NCI-H2171 treated with DMSO at 0.1 percent for 48 hours (cell line): ENCODE results near the gene LHX6.

Source experiments
- DNase-seq: peaks from one replicate; lab custom pipeline; 2025; lab: John Stamatoyannopoulos, UW

LHX6 gene

DNA sequence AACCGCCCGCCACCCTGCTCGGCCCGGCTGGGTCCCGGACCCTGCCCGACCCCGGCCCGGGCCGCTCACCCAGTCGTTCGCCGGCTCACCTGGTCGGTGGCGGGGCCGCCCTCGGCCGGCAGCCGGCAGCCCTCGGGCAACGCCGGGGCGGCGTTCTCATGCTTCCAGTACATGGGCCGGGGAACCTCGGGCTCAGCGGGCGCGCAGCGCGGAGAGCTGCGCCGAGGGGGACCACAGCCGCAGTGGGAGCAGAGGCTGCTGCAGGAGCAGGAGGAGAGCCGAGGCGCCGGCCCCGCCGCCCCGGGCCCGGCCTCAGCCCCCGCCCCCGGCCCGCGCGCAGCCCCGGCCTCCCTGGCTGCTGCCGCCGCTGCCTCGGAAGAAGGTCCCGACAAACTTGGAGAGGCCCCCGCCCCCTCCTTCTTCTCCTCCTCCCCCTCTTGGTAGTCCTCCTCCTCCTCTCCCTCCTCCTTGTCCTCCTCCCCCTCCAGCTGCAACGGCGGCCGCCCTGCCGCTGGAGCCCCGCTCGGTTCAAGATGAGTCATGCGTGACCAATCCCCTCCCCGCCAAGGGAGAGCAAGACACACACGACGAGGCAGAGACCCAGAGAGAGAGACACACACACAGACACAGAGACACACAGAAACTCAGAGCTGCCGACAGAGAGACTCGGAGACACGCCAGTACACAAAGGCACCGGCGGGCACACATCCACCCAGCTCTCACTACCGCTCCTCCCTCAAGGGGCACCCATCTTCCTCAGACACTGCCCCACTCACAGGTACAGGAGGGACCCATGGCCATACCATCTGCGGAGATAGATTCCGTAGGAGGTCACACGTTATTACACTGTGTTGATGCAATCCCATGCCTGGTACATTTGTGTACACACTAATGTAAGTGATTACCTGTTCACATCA is at the start of gene LHX6:
TSS of gene LHX6 (minus strand) at position 390 of the 917 bp plus-strand sequence. CDS start at position 173, 217 bp downstream.
- DNase-seq: no peak

DNA sequence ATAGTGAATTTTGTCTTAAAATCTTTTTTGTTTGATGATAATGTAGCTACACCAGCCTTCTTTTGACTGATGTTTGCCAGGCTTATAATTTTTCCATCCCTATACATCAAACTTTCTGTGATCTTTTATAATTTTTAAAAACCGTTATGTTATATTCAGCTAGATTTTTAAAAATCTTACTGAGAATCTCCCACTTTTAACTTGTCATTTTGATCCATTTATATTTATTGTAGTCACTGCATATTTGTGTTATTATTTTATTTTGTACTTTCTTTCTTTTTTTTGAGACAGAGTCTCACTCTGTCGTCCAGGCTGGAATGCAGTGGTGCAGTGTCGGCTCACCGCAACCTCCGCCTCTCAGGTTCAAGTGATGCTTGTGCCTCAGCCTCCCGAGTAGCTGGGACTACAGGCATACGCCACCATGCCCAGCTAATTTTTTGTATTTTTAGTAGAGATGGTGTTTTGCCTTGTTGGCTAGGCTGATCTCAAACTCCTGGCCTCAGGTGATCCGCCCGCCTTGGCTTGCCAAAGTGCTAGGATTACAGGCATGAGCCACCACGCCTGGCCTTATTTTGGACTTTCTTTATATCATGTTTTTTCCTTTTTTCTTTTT is 48.6 kb upstream of the LHX6 start:
- DNase-seq: no peak

DNA sequence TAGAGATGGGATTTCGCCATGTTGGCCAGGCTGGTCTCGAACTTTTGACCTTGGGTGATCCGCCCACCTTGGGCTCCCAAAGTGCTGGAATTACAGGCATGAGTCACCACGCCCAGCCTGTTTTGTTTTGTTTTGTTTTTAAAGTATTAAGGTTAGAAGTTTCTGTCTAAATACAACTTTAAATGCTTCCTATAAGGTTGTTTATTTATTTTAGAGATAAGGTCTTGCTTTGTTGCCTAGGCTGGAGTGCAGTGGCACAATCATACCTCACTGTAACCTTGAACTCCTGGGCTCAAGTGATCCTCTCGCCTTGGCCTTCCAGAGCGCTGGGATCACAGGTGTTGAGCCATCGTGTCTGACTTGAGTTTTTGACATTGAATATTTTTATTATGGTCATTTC is 47.3 kb upstream of the LHX6 start:
- no peak for DNase-seq

DNA sequence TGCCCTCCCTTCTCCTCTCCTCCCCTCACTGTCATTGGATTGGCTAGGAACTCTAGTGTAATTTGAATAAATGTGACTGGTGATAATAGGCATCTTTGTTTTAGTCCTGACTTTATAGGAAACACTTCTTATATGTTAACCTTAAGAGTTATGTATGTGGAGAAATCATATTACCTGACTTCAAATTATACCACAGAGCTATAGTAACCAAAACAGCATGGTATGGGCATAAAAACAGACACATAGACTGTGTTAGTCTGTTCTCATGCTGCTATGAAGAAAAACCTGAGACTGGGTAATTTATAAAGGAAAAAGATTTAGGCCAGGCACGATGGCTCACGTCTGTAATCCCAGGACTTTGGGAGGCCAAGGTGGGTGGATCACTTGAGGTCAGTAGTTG is 45.3 kb upstream of the LHX6 start:
- no peak for DNase-seq

DNA sequence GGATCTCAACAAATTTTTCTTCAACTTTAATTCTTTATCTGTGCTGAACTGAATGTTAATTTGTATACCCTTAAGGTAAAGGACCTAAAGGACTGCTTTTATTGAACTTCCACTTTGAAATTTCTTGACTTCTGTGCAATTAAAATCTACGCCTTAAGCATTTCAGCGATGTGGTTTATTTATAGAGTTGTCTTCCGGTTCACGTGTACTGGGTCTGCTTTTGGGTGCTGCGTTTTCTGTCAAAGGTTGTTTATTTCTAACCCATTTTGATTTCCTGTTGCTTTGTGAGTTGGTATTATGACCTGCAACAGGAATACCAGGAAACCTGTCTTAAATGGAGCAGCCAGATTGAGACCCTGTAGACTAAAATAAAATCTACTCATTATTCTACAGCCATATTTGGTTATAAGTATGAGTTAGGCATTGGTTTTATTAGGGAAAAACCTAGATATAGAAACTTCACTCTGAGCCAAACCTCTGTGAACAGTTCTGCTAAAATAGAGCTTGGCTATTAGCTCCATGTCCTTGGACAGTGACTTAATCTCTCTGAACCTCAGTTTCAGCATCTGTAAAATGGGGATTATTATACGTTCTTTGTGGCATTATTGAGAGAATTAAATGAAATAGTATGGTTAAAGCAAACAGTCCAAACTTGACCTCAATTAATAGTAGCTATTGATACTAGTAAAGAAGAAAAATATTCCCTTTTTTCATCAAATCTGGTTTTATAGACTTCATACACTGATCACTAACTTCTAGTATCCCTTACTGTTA is 39.5 kb upstream of the LHX6 start:
- no peak for DNase-seq

DNA sequence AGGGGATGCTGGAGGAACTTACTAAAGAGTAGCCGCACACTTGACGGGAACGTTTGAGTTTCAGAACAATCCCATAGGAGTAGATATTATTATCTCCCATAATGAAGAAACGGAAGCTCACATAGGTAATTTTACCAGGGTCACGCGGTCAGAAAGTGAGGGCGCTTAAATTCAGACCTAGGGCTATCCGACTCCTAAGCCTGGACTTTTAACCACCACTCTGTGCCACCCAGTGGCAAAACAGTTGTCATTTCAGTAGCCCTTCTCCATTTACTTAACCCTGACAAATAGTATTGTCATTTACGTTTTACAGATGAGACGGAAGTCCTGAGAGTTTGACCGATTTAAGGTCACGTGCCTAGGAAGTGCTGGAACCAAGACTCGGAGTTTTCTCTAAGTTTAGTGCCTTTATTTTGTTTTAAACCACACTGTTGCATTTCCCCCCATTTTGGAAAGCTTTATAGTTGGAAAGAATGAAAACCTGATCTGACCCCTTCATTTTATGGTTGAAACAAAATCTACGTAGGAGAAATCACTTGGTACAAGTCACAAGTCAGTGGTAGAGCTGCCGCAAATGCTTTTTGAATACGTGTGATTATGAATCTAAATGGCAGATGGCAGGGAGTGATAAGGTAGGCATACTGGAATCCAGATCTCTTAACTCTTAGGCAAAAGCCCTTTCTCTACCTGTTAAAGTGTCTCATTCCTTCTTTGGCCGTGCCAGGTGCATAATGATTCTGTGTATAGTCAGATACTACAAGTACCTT is 36.6 kb upstream of the LHX6 start:
- DNase-seq: no peak

DNA sequence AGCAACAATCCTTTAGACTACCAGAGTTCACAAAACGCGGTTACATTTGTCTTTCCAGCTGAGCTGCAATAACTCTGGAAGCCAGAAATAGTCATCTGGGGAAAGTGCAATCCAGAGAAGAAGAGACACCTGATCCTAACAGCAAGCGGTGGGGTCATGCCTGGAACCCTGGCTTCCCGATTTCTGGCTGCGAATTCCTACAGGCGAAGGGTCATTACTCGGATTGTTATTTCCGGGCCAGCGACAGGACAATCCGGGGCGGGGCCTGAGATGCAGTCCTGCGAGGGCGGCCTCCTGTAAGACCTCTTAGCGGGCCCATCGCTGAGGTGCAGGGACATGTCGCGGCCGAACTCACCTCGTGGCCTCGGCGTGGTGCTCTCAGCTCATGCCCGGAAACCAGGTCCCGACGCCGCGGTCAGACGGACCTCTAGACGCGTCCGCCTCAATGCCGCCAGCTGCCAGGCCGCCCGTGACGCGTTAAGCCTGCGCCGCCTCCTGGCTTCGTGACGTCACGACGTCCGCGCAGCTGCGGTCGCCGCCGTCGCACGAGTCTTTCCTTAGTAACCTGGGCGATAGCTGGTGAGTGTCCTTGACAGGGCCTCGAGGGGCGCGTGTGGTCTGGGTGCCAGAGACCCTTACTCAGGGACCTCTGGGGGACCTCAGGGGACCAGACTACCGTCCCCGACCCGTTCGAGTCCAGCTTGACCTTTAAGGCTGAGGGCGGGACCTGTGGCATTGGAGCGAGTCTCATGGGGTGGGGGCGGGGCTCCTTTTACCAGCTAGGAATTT is 35.8 kb upstream of the LHX6 start, which contains the start of the genes MRRF and RBM18:
TSS of gene MRRF (plus strand) at position 523 of the 789 bp plus-strand sequence. CDS start 6,010 bp downstream, outside the sequence.
TSS of gene RBM18 (minus strand) at position 481 of the 789 bp plus-strand sequence. CDS start 3,348 bp downstream, outside the sequence.
- DNase-seq: peak; percentile 78

DNA sequence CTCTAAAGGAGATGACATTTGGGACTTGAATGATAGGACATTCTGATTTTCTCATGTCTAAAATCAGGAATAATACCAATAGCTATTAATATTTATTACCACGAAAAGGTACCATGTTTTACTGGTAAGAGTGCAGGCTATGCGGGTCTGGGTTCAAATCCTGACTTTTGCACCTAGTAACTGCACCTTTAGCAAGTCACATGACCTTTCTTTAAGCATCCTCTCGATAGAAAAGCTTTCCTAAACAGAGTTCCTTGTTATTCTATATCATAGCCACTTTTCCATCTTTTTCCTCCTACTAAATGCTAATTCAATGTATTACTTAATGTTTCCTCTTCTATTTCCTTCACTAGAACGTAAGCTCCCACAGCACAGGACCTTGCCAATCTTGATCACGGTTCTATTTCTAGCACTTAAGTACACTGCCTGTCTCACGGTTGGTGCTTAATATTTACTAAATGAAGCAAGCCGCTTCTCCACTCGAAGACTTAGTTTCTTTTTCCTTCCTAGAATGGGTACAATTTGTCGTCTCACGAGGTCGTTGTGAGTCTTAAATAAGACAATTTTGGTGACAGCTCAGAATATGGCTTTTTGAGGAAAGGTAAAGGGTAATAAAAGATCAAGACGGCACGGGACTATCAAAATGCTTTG is 35.1 kb upstream of the LHX6 start:
- DNase-seq: no peak

DNA sequence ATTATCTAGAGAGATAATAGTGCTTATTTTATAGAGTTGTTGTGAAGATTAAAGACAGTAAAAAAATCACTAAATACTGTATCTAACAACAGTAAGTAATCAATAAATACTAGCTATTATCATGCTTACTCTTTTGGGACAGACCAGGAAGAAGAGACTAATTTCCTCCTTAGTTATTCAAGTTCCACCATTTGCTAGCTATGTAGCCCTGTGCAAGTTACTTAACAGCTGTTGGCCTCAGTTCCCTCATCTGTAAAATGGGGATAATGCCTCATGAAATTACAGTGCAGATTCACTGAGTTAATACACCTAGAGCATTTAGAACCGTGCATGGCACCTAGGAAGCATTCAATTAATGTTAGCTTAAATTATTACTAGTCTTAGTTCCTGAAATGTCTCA is 33.3 kb upstream of the LHX6 start:
- no peak for DNase-seq

DNA sequence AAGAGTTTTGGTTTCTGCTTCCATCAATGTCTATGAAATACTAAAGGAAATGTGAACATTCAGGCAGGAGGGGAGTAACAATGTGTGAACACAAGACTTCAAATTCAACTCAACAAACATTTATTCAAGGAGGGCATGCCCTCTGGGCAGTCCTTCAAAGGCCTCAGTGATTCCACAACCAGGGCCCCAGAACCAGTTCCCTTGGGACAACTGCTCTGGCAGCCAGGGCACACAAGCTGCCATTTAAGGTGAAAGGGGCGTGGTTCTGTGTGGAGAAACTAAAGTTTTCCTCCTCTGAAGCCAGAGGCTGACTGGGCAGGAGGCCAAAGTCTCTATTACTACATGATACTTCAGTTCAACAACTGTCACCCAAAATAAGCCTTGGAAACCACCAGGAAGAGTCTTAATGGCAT is 32.7 kb upstream of the LHX6 start:
- DNase-seq: peak; percentile 80

DNA sequence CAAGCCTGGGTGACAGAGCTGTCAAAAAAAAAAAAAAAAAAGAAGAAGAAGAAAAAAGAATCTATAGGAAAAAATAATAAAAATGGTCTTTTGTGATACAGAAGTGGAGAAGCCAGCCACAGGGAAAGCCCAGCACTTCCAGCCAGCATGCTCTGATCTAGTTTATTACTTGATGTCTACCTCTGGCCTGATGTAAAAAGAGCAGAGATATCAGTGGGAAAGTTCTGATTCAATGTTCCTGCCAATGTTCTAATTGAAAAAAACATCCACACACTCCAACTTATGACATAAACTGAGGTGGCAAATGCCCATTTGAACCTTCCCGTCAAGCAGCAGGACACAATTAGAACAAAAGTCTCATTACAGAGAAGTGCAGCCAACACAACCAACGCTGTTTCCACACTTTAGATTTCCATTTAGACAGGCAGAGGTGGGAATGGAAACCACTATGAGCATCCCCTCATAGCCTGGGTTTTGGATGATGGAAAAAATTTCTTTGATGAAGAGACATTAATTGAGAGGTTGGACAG is 30.2 kb upstream of the LHX6 start:
- no peak for DNase-seq

DNA sequence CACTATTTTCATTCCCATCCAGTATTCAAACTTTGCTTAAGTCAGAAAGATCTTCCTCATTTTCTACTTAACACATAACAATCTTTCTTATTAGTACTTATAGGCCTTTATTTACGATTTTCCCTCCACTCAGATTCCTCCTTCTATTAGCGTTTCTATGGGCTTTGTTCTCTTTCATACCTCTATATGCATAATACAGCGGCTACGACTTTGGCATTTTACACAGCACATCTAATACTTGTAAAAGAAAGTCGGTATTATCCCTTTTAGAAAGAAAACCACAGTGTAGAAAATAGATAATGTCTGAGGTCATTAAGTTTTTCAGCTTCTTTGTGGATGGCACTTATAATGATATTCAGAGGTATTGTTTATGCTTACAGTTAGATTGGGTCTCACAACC is 27.4 kb upstream of the LHX6 start:
- no peak for DNase-seq

DNA sequence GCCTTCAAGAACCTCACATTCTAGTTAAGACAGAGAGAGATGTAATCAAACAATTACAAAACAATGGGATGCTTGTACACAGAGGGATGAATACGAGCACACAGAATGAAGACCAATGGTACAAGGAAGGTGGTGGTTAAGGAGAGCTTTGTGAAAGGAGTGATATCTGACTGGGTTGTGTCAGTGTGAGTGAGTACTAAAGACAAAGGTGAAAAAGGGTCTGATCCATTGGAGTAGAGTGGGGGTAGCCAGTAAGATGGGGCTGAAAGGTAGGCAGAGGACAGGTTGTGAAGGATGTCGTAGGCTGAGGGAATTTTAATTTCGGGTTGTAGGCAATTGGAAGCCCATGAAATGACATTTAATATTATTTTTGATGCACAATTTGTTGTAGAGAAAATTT is 26.0 kb upstream of the LHX6 start:
- no peak for DNase-seq

DNA sequence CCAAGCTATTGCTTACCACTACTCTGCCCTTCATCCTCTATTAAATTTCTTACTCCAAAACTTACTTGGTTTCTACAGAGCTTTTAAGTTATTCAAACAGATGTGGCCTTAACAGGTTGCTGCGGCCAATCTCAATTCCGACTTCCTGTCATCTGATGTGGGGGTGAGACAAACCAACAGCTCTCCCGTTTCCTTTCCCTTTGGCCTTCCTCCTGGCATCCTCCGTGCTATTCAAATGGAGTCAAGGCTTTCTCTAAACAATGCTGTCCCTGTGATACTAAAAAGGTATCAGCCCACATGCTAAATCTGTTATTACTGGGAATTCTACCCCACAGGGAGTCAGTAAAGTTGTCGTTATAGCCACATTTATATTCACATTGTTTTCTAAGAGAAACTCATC is 24.0 kb upstream of the LHX6 start:
- DNase-seq: no peak

DNA sequence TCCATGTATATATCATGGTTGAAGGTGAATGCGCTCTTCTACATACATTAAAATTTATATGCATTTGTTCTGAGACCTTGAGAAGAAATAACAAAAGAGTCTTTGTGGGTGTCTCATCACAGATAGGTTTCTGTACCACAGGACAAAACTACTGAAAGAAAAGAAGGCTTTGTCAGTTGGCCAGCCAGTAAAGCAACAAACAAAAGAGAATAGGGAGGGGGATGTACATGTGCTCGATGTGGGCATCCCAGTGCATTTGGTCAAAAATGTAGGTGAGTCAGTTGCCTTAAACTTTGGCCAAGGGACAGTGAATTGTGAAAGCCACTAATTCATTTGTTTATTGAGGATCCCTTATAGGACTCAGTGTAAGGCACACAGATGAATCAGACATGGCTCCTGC is 22.6 kb upstream of the LHX6 start:
- no peak for DNase-seq

DNA sequence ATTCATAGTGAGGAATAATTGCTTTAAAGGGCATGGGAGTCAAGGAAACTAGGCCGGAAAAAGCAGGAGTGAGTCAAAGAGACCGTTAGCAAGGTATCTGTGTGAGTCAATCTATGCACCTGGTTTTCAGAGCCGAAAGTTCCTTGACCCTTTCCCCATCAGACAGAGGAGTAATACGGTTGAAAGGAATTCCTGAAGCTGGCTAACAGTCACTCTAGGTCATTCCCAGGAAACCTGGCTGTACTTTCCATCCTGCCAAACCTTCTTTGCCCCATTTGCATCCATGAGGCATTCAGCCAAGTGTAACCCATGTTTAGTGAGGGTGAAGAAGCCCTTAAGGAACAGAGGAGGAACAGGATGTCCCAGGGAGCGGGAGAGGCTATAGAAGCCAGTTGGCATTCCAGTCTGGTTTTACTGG is 19.7 kb upstream of the LHX6 start:
- no peak for DNase-seq

DNA sequence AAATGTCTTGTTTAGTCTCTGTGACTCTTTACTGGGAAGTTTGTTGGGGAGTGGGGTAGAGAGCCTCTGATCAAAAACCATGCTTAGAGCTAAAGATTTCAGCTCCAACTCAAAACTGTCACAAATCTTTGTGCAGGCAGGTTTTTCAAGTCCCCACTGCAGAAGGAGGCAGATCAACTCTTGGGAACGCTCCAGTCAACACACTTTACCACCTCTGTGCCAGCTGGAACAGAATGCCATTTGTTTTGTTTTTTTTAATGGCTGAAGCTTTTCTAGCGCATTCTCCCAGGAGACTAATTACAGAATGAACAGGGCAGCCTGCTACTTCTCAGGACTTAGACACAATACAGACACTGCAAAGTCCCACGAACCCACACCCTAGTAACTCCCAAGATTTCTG is 17.9 kb upstream of the LHX6 start:
- peak; percentile 25 for DNase-seq

DNA sequence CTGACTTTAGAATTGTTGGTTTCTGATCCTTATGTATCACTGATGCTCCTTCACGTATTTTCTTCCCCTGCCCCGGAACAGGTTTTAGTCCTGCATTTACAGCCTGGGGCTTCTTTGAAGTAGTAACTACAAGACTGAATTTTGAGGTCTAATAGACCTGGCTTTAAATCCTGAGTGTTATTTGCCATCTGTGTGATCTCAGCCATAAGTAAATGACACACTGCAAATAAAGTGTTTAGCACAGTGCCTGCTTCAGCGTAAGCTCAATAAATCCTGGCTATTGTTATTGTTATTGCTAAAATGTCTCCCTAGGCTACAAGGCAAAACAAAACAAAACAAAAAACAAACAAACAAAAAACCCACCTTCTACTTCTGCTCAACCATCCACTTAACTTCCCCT is 15.6 kb upstream of the LHX6 start:
- no peak for DNase-seq

DNA sequence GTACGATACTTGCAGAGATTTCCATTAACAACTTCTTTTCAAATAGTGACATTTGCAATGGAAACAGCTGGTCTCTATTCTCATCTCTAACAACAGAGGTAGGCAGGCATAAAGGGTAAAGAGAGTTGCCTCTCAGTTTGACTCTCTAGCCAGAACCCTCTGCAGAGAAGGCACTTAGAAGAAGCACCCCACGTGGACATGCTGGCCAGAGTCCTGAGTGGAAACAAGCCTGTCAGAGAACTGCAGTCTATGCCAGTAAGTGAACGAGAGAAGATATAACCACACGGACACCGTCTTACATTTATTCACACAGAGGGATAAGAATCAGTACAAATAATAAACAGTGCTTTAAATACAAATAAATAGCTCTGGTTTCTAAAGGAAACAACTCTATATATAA is 11.0 kb upstream of the LHX6 start:
- DNase-seq: no peak

DNA sequence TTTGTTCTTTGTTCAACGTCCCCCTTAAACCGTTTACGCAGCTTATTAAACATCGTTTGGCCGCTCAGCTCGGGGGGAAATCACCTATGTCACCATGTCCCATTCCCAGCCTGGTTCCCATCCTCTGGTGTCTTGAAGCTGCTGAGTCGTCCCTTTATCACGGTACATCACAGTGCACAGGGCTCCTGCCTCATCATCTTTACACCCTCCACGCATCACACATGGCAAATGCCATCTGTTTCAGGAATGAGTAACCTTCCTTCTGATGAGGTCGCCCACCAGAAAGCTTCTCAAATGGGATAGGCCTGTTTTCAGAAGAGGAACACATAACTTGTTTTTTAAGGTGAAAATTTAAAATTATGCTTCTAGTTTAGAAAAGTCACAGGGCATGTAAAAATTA is 7.9 kb upstream of the LHX6 start:
- peak; percentile 61 for DNase-seq
